ENCODE measurements around the gene LRRC23. TPM values are rescaled to one million over a fixed set of nuclear protein-coding genes. Genes with fewer than 3 reads are reported as not detected.
A peak's percentile ranks its signal among the peaks of the same experiment; 100 is the strongest.

LRRC23 gene
- total and polyA plus RNA-seq, 12 donors = 6.9 to 29.0 (median 13.1) TPM

DNA sequence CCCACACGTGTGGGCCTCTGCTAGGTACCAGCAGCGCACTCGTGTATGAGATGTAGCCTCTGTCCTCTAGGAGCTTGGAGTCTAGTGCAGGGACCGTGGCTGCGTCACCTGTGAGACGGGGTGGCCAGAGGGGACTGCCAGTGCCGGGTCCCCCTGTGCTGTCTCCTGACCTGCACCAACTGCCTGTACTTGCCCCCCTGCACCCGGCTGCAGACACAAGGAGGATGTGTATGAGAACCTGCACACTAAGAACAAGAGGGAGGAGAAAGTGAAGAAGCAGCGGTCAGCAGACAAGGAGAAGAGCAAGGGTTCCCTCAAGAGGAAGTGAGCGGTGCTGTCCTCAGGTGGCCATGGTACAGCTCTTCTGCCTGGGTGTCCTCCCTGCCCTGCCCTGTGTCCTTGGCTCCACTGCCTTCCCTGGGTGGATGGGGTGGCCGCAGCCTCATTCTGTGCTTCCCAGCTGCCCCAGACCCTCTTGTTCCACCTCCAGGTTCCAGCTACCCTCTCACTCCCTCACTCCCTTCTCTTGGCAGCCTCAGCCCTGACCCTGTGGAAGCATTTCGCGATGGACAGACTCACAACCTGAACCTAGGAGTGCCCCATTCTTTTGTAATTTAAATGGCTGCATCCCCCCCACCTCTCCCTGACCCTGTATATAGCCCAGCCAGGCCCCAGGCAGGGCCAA is 56.1 kb downstream of the LRRC23 start:
- intact Hi-C loops (cut with DNase I) = loop anchor here in 1 of 2 donors (10.0 kb wide), 1 partner anchor 154 kb away; no protein-coding TSS in a partner anchor

GRCh38 chr12:6961278-6961694 is 56.7 kb downstream of the LRRC23 start:
- TF ChIP-seq, protein P1, sequence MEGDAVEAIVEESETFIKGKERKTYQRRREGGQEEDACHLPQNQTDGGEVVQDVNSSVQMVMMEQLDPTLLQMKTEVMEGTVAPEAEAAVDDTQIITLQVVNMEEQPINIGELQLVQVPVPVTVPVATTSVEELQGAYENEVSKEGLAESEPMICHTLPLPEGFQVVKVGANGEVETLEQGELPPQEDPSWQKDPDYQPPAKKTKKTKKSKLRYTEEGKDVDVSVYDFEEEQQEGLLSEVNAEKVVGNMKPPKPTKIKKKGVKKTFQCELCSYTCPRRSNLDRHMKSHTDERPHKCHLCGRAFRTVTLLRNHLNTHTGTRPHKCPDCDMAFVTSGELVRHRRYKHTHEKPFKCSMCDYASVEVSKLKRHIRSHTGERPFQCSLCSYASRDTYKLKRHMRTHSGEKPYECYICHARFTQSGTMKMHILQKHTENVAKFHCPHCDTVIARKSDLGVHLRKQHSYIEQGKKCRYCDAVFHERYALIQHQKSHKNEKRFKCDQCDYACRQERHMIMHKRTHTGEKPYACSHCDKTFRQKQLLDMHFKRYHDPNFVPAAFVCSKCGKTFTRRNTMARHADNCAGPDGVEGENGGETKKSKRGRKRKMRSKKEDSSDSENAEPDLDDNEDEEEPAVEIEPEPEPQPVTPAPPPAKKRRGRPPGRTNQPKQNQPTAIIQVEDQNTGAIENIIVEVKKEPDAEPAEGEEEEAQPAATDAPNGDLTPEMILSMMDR (IDR thresholded peaks at IDR 0.05) = no peak
- TF ChIP-seq POLR2A (IDR thresholded peaks at IDR 0.05) = peak in 1 of 2 donors; percentile 60
- intact Hi-C loops (cut with DNase I) = loop anchor here in 1 of 2 donors (10.0 kb wide), 1 partner anchor 154 kb away; no protein-coding TSS in a partner anchor
- H3K36me3 ChIP-seq (replicated peaks in 1 of 2) = peaks cover 0 to 11% of the 10 kb centered on the region in 2 donors
- H3K9me3 ChIP-seq (replicated peaks in 1 of 3) = no peaks in the 10 kb centered on the region
- H3K27me3 ChIP-seq = no peaks in the 10 kb centered on the region
- H3K4me3 ChIP-seq = no peak overlapping the region
- 8 to 35% (median 24%) methylated on average over 10 to 24 of the region's 24 CpGs for WGBS, 4 donors
- H3K27ac ChIP-seq = peak overlapping the region; percentile 35 to 94 (median 77)
- H3K4me1 ChIP-seq (replicated peaks in 1 of 2) = peaks cover 24 to 49% of the 10 kb centered on the region in 2 donors
- peak; percentile 73 to 92 (median 88) for DNase-seq

More for the DNA sequence above, 56.1 kb downstream of the LRRC23 start:
- peaks cover 0 to 5% of the 10 kb centered on the region in 2 donors for H3K36me3 ChIP-seq (replicated peaks in 1 of 2)
- H3K27ac ChIP-seq = peak overlapping the region; percentile 35 to 94 (median 77)
- no peak for TF ChIP-seq POLR2A (IDR thresholded peaks at IDR 0.05)
- TF ChIP-seq, protein P1 (IDR thresholded peaks at IDR 0.05) = peak in 4 of 6 experiments; percentile 23 to 50 (median 39)
- no peak overlapping the region for H3K4me3 ChIP-seq
- 56 to 70% (median 63%) methylated on average over 9 to 13 of the region's 13 CpGs for WGBS, 4 donors
- H3K4me1 ChIP-seq (replicated peaks in 1 of 2) = peaks cover 24 to 49% of the 10 kb centered on the region in 2 donors
- H3K9me3 ChIP-seq (replicated peaks in 1 of 3) = no peaks in the 10 kb centered on the region
- H3K27me3 ChIP-seq = no peaks in the 10 kb centered on the region
- DNase-seq = peak; percentile 36 to 73 (median 67)

GRCh38 chr12:6961695-6962284 is 57.2 kb downstream of the LRRC23 start:
- peak overlapping the region; percentile 35 to 94 (median 77) for H3K27ac ChIP-seq
- WGBS, 4 donors = 14 to 26% (median 23%) methylated on average over 13 to 16 of the region's 16 CpGs
- no peak overlapping the region for H3K4me3 ChIP-seq
- intact Hi-C loops (cut with DNase I) = loop anchor here in 1 of 2 donors (10.0 kb wide), 1 partner anchor 153 kb away; no protein-coding TSS in a partner anchor
- peak; percentile 40 to 84 (median 72) for DNase-seq
- no peaks in the 10 kb centered on the region for H3K9me3 ChIP-seq (replicated peaks in 1 of 3)
- H3K4me1 ChIP-seq (replicated peaks in 1 of 2) = peaks cover 24 to 49% of the 10 kb centered on the region in 2 donors
- peaks cover 0 to 16% of the 10 kb centered on the region in 2 donors for H3K36me3 ChIP-seq (replicated peaks in 1 of 2)
- no peaks in the 10 kb centered on the region for H3K27me3 ChIP-seq
- TF ChIP-seq POLR2A (IDR thresholded peaks at IDR 0.05) = no peak
- TF ChIP-seq, protein P1 (IDR thresholded peaks at IDR 0.05) = peak; percentile 12 to 54 (median 28)

Measured in adrenal gland (tissue), 12 donors.